Naive thymus-derived CD4-positive, alpha-beta T cell (primary cell): Measurements from ENCODE around the gene PSMD8. TPM values are rescaled to one million over a fixed set of nuclear protein-coding genes. Genes with fewer than 3 reads are reported as not detected.
"Not testable (repeated sequence)": the region's sequence is repeated elsewhere in the genome, so short reads cannot be mapped to it uniquely, and the experiment has no call there.

Experiments
- ATAC-seq: fragments of 150-1000 bp; cut with Tn5 transposase; 2 replicates; pipeline ENCODE4 v1.10.0; 2021; ENCODE audit warnings: mild to moderate bottlenecking, moderate library complexity
- CTCF ChIA-PET: fragments of 350-600 bp; sonication (Branson Sonifier 250); formaldehyde crosslinking; loops from one replicate; lab custom pipeline; 2021; ENCODE audit warnings: antibody characterized with exemption; lab: Charles Lee
- POLR2A ChIA-PET: fragments of 350-600 bp; sonication (Branson Sonifier 250); formaldehyde crosslinking; loops from one replicate; lab custom pipeline; 2021; ENCODE audit warnings: antibody characterized with exemption, inconsistent platforms; lab: Charles Lee
- DNase-seq, 9 donors: peaks; one replicate each; pipeline versions ENCODE4 v3.0.0 to v3.0.0-alpha.2; 2020 to 2022; ENCODE audit warnings: mixed read lengths in 1 of 9
- H3K27ac ChIP-seq: one replicate; pipeline ENCODE4 v1.7.0; 2013; ENCODE audit warnings: mild to moderate bottlenecking, low read depth, low read length, moderate library complexity
- H3K27me3 ChIP-seq, 2 donors: one replicate each; pipeline ENCODE4 v1.7.0; 2013; ENCODE audit warnings: low read length in 2 of 2, mild to moderate bottlenecking in 2 of 2, moderate library complexity in 2 of 2; ENCODE audit not compliant: control insufficient read depth in 2 of 2, insufficient read depth in 2 of 2
- H3K36me3 ChIP-seq, 3 experiments: 1 replicate in 2 of 3; 2 replicates in 1 of 3; pipeline ENCODE4 v1.7.0; 2013; ENCODE audit warnings: low read length in 3 of 3, mild to moderate bottlenecking in 3 of 3, moderate library complexity in 1 of 3; ENCODE audit not compliant: insufficient read depth in 3 of 3, control insufficient read depth in 2 of 3
- H3K4me1 ChIP-seq, 2 donors: one replicate each; pipeline ENCODE4 v1.7.0; 2013; ENCODE audit warnings: low read length in 2 of 2, mild to moderate bottlenecking in 2 of 2, moderate library complexity in 1 of 2; ENCODE audit not compliant: control insufficient read depth in 2 of 2, insufficient read depth in 2 of 2
- H3K4me3 ChIP-seq: 2 replicates; pipeline ENCODE4 v1.7.0; 2013; ENCODE audit warnings: mild to moderate bottlenecking, low read length
- H3K9me3 ChIP-seq, 3 experiments: 1 replicate in 2 of 3; 2 replicates in 1 of 3; pipeline ENCODE4 v1.7.0; 2013; ENCODE audit warnings: low read length in 3 of 3; ENCODE audit not compliant: control insufficient read depth in 2 of 3
- H3K27ac Mint-ChIP-seq, 9 donors: one replicate each; pipeline ENCODE4 v1.8.0; 2020 to 2022; ENCODE audit warnings: mixed read lengths in 9 of 9, mild to moderate bottlenecking in 8 of 9, moderate library complexity in 5 of 9, inconsistent platforms in 2 of 9
- H3K27me3 Mint-ChIP-seq, 5 donors: one replicate each; pipeline ENCODE4 v1.8.0; 2021 to 2022; ENCODE audit warnings: mixed read lengths in 5 of 5, mild to moderate bottlenecking in 1 of 5
- H3K36me3 Mint-ChIP-seq, 5 donors: one replicate each; pipeline ENCODE4 v1.8.0; 2020 to 2022; ENCODE audit warnings: mixed read lengths in 5 of 5, mild to moderate bottlenecking in 3 of 5, inconsistent platforms in 1 of 5
- H3K4me1 Mint-ChIP-seq, 7 donors: one replicate each; pipeline ENCODE4 v1.8.0; 2020 to 2022; ENCODE audit warnings: mixed read lengths in 7 of 7, mild to moderate bottlenecking in 3 of 7, inconsistent platforms in 1 of 7
- H3K4me3 Mint-ChIP-seq, 10 donors: one replicate each; pipeline ENCODE4 v1.8.0; 2020 to 2022; ENCODE audit warnings: mild to moderate bottlenecking in 10 of 10, mixed read lengths in 10 of 10, moderate library complexity in 6 of 10, inconsistent platforms in 2 of 10
- H3K9me3 Mint-ChIP-seq, 11 donors: one replicate each; pipeline ENCODE4 v1.8.0; 2020 to 2022; ENCODE audit warnings: mixed read lengths in 11 of 11, mild to moderate bottlenecking in 4 of 11, inconsistent platforms in 1 of 11, moderate library complexity in 1 of 11
- intact Hi-C, 2 donors: fragments of 100-400 bp; cut with micrococcal nuclease; formaldehyde crosslinking; loops; one replicate each; pipeline ENCODE4 v1.15.1; 2023
- polyA plus RNA-seq, 2 donors: library from polyadenylated mRNA; unstranded; fragments of 300-500 nt; fragmentation: Illumina TruSeq; gene quantifications; one replicate each; pipeline ENCODE4 v1.2.3, GENCODE V29; 2021
- total RNA-seq, 6 experiments: library from RNA in 5 of 6; stranded (reverse) in 5 of 6; gene quantifications; 1 replicate in 5 of 6; 2 replicates in 1 of 6; pipeline ENCODE4 v1.2.3 and lab custom pipeline; 2021 to 2026

PSMD8 gene
- total and polyA plus RNA-seq, 7 experiments from 2014 or later: 68.4 to 181 (median 77.5) TPM

GRCh38 chr19:38411898-38412297, 37.5 kb downstream of the PSMD8 start:
- peaks cover 0 to 16% (median 0%) of the 10 kb centered on the region in 3 experiments for H3K36me3 ChIP-seq
- CTCF ChIA-PET: interaction anchor here (0.7 kb wide), 1 partner anchor 223 kb away, joined by 3 read pairs; no protein-coding TSS in a partner anchor
- H3K27me3 ChIP-seq, DNase-seq, H3K4me3 ChIP-seq, H3K9me3 ChIP-seq, H3K4me1 Mint-ChIP-seq, H3K4me3 Mint-ChIP-seq, H3K27ac Mint-ChIP-seq, H3K27ac ChIP-seq, H3K9me3 Mint-ChIP-seq, H3K4me1 ChIP-seq, POLR2A ChIA-PET, H3K36me3 Mint-ChIP-seq, H3K27me3 Mint-ChIP-seq, intact Hi-C loops, ATAC-seq: not testable (repeated sequence)

GRCh38 chr19:38412491-38412890, 38.1 kb downstream of the PSMD8 start:
- no peak overlapping the region for H3K27ac ChIP-seq
- H3K9me3 ChIP-seq: no peaks in the 10 kb centered on the region
- no peak overlapping the region for H3K4me3 ChIP-seq
- ChIA-PET POLR2A (no interaction called here), CTCF (interaction anchor here (0.7 kb wide), 1 partner anchor 222 kb away, joined by 3 read pairs; no protein-coding TSS in a partner anchor)
- H3K4me1 ChIP-seq: peaks cover 2 to 5% of the 10 kb centered on the region in 2 donors
- Mint-ChIP-seq H3K4me3 (no peak overlapping the region), H3K36me3 (peaks cover 0 to 4% (median 3%) of the 10 kb centered on the region in 5 donors), H3K9me3 (no peaks in the 10 kb centered on the region), H3K4me1 (peaks cover 6 to 13% (median 8%) of the 10 kb centered on the region in 7 donors), H3K27me3 (no peaks in the 10 kb centered on the region), H3K27ac (peak overlapping the region in 1 of 9 donors; percentile 67)
- no peak for ATAC-seq
- no peak for DNase-seq
- H3K36me3 ChIP-seq: peaks cover 0 to 11% (median 0%) of the 10 kb centered on the region in 3 experiments
- intact Hi-C loops: no loop called here
- no peaks in the 10 kb centered on the region for H3K27me3 ChIP-seq

GRCh38 chr19:38412961-38413360, 38.6 kb downstream of the PSMD8 start:
- Histone ChIP-seq H3K4me1 (peaks cover 7 to 8% of the 10 kb centered on the region in 2 donors), H3K27me3 (no peaks in the 10 kb centered on the region), H3K4me3 (no peak overlapping the region), H3K9me3 (no peaks in the 10 kb centered on the region), H3K27ac (no peak overlapping the region), H3K36me3 (peaks cover 0 to 9% (median 0%) of the 10 kb centered on the region in 3 experiments)
- no peak for DNase-seq
- CTCF ChIA-PET: no interaction called here
- Mint-ChIP-seq H3K4me1 (peaks cover 11 to 18% (median 12%) of the 10 kb centered on the region in 7 donors), H3K27ac (no peak overlapping the region), H3K4me3 (no peak overlapping the region), H3K9me3 (no peaks in the 10 kb centered on the region), H3K27me3 (no peaks in the 10 kb centered on the region), H3K36me3 (peaks cover 0 to 3% (median 3%) of the 10 kb centered on the region in 5 donors)
- intact Hi-C loops: no loop called here
- POLR2A ChIA-PET: interaction anchor here (1.6 kb wide), 1 partner anchor 10 kb away, joined by 5 read pairs; the partner anchor contains the start of gene FAM98C
- ATAC-seq: no peak

- Mint-ChIP-seq H3K36me3 (peaks cover 0 to 3% (median 2%) of the 10 kb centered on the region in 5 donors), H3K27me3 (no peaks in the 10 kb centered on the region), H3K4me3 (no peak overlapping the region), H3K9me3 (no peaks in the 10 kb centered on the region), H3K4me1 (peaks cover 14 to 20% (median 16%) of the 10 kb centered on the region in 7 donors), H3K27ac (no peak overlapping the region)
- H3K9me3 ChIP-seq: no peaks in the 10 kb centered on the region
- H3K4me1 ChIP-seq: peaks cover 11 to 12% of the 10 kb centered on the region in 2 donors
- H3K27me3 ChIP-seq: no peaks in the 10 kb centered on the region
- peaks cover 0 to 8% (median 0%) of the 10 kb centered on the region in 3 experiments for H3K36me3 ChIP-seq
- ChIA-PET POLR2A (interaction anchor here (1.6 kb wide), 1 partner anchor 10 kb away, joined by 5 read pairs; the partner anchor contains the start of gene FAM98C), CTCF (no interaction called here)
- no peak for DNase-seq
- ATAC-seq: no peak
- intact Hi-C loops: no loop called here
- no peak overlapping the region for H3K27ac ChIP-seq
- no peak overlapping the region for H3K4me3 ChIP-seq
Measured at GRCh38 chr19:38413416-38413815, 39.0 kb downstream of the PSMD8 start.

- Histone ChIP-seq H3K27me3 (no peaks in the 10 kb centered on the region), H3K9me3 (no peaks in the 10 kb centered on the region), H3K27ac (no peak overlapping the region), H3K4me1 (peaks cover 12 to 13% of the 10 kb centered on the region in 2 donors), H3K36me3 (no peaks in the 10 kb centered on the region), H3K4me3 (peak overlapping the region; percentile 55)
- Mint-ChIP-seq H3K27ac (peak overlapping the region; percentile 17 to 82 (median 71)), H3K36me3 (no peaks in the 10 kb centered on the region), H3K4me1 (peaks cover 20 to 23% (median 22%) of the 10 kb centered on the region in 7 donors), H3K4me3 (peak overlapping the region; percentile 83 to 96 (median 86)), H3K9me3 (no peaks in the 10 kb centered on the region), H3K27me3 (peaks cover 0 to 2% (median 0%) of the 10 kb centered on the region in 5 donors)
- ATAC-seq: no peak
- CTCF ChIA-PET: no interaction called here
- DNase-seq: no peak
- POLR2A ChIA-PET: no interaction called here
- intact Hi-C loops: loop anchor here in 1 of 2 donors (1.0 kb wide), 1 partner anchor 14 kb away; the partner anchor contains the start of gene FAM98C
Measured at GRCh38 chr19:38417146-38417543, 42.8 kb downstream of the PSMD8 start.

- Mint-ChIP-seq H3K9me3 (no peaks in the 10 kb centered on the region), H3K27ac (peak overlapping the region; percentile 57 to 82 (median 71)), H3K4me1 (peaks cover 20 to 23% (median 22%) of the 10 kb centered on the region in 7 donors), H3K4me3 (peak overlapping the region; percentile 83 to 96 (median 86)), H3K36me3 (no peaks in the 10 kb centered on the region), H3K27me3 (peaks cover 0 to 2% (median 0%) of the 10 kb centered on the region in 5 donors)
- intact Hi-C loops: loop anchor here in 1 of 2 donors (1.0 kb wide), 1 partner anchor 15 kb away; the partner anchor contains the start of gene FAM98C
- Histone ChIP-seq H3K27ac (peak overlapping the region; percentile 30), H3K36me3 (no peaks in the 10 kb centered on the region), H3K9me3 (no peaks in the 10 kb centered on the region), H3K4me1 (peaks cover 12 to 13% of the 10 kb centered on the region in 2 donors), H3K27me3 (no peaks in the 10 kb centered on the region), H3K4me3 (peak overlapping the region; percentile 55)
- ATAC-seq: peak; percentile 94
- DNase-seq: peak in 8 of 9 donors; percentile 18 to 66 (median 26)
- POLR2A ChIA-PET: no interaction called here
- CTCF ChIA-PET: no interaction called here
Measured at GRCh38 chr19:38417544-38418506, 43.5 kb downstream of the PSMD8 start.
